ENCODE measurements around the gene CTCF.

Gene CTCF

DNA sequence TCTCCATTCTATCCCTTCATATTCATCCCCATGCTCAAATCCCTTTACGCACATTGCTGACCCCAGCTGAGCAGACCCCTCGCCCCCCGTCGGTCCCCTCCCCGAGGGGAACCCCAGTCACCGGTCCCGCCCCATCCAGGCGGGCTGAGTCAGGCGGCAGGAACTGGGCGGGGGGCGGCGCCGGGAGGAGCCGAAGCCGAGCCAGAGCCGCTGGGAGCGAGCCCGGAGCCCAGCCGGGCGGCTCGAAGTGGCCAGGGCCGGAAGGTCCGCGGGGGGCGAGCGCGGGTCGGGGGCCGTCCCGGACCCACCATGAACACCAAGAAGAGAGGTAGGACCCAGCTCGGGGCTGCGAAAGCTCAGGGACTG, 25.1 kb upstream of the CTCF start:
- DNase-seq, result peak; percentile 28 to 37

DNA sequence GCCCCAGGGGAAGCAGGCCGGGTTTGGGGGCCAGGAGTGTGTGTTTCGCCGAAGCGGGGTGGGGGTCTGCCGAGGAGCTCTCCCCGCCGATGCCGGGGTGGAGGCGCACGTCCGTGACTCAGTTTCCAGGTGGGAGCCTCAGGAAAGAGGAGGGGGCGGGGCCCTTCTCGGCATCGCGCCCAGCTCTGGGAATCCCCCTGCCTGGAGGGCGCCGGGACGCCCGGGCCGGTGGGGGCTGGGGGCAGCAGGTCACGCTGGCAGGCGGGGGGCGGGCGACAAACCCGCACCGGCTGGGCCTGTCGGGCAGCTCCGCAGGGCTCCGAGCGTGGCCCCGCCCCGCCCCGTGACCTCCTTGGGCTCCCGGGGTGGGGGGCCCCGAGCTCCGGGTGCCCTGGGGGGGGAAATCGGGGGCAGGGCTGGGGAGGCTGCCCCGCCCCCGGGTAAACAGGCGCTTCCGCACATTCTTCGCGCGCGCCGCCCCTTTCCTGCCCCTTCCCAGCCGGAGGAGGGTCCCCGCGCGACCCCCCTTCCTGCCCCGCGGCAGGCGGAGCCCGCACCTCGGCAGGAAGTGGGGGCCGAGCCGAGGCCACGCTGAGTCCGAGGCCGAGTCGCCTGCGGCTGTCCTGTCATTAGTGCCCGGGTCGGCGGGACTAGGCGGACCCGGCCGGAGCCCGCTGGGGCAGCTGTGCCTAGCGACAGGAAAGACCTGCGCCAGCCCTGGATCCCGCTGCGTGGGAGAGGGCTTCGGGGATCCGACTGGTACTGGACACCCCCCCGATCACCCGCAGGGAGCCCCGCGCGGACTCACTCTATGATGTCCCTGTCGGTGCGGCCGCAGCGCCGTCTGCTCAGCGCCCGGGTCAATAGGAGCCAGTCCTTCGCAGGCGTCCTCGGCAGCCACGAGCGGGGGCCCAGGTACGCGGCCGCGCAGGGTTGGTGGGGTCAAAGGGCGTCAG, 24.4 kb upstream of the CTCF start:
- peak; percentile 49 for DNase-seq

- DNase-seq, result no peak
Observed at GRCh38 chr16:67538666-67539101, 23.6 kb upstream of the CTCF start.

GRCh38 chr16:67539271-67539670, 23.1 kb upstream of the CTCF start:
- no peak for DNase-seq

GRCh38 chr16:67539691-67540635, 22.4 kb upstream of the CTCF start:
- DNase-seq, result no peak

DNA sequence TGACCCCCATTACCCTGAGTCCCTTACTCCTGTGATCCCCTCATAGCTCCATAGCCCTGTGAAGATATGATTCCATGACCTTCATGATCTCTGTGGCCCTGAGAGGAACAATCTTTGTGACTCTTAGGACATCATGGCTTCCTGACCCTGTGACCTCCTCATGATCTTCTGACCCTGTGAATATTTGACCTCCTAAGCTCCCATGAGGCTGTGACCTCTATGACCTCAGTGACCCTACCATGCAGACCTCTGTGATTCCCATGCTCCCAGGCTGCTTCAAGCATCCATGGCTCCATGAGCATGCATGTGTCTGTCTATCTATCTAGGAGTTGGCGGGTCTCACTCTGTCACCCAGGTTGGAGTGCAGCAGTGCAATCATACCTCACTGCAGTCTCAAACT, 21.6 kb upstream of the CTCF start:
- DNase-seq, result no peak

DNA sequence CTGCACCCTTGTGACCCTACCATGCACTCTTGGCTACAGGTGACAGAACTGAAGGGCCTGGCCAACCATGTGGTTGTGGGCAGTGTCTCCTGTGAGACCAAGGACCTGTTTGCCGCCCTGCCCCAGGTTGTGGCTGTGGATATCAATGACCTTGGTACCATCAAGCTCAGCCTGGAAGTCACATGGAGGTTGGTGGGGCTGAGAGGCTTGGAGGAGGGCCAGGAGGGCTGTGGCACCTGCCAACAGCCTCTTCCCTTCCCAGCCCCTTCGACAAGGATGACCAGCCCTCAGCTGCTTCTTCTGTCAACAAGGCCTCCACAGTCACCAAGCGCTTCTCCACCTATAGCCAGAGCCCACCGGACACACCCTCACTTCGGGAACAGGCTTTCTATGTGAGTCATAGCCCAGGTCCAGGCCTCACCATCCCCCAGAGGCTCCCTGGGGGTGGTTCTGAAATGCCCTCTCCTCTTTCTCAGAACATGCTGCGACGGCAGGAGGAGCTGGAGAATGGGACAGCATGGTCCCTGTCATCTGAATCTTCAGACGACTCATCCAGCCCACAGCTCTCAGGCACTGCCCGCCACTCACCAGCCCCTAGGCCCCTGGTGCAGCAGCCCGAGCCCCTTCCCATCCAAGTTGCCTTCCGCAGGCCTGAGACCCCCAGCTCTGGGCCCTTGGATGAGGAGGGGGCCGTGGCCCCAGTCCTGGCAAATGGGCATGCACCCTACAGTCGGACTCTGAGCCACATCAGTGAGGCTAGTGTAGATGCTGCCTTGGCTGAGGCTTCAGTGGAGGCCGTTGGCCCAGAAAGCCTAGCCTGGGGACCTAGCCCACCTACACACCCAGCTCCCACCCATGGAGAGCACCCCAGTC, 20.7 kb upstream of the CTCF start:
- no peak for DNase-seq

DNA sequence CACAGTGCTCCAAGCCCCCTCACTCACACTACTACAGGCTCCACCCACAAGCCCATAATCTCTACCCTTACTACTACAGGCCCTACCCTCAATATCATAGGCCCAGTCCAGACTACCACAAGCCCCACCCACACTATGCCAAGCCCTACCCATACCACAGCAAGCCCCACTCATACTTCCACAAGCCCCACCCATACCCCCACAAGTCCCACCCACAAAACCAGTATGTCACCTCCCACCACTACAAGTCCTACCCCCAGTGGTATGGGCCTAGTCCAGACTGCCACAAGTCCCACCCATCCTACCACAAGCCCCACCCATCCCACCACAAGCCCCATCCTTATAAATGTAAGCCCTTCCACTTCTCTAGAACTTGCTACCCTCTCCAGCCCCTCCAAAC, 19.9 kb upstream of the CTCF start:
- peak; percentile 61 to 63 for DNase-seq

GRCh38 chr16:67543036-67543435, 19.3 kb upstream of the CTCF start:
- no peak for DNase-seq

- no peak for DNase-seq
Observed at GRCh38 chr16:67543582-67543981, 18.7 kb upstream of the CTCF start.

GRCh38 chr16:67544329-67544841, 17.9 kb upstream of the CTCF start:
- no peak for DNase-seq

GRCh38 chr16:67544844-67545664, 17.3 kb upstream of the CTCF start:
- DNase-seq, result no peak

GRCh38 chr16:67545665-67546024, 16.7 kb upstream of the CTCF start:
- DNase-seq, result no peak

DNA sequence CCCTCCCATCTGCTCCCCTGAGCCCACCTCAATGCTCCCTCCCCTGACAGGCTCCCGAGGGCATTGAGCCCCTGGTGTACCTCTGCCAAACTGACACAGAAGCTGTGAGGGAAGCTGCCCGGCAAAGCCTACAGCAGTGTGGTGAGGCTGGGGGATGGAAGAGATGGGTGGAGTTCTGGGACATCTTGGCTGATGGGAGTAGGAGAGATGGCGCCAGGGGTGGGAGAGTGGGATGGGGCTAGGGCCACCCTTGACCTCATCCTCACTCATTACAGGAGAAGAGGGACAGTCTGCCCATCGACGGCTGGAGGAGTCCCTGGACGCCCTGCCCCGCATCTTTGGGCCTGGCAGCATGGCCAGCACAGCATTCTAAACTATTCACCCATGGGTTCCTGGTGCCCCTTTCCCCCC, 16.2 kb upstream of the CTCF start:
- DNase-seq, result no peak

GRCh38 chr16:67546761-67547422, 15.4 kb upstream of the CTCF start:
- DNase-seq, result peak; percentile 67 to 70

GRCh38 chr16:67547423-67548264, 14.7 kb upstream of the CTCF start:
- no peak for DNase-seq

DNA sequence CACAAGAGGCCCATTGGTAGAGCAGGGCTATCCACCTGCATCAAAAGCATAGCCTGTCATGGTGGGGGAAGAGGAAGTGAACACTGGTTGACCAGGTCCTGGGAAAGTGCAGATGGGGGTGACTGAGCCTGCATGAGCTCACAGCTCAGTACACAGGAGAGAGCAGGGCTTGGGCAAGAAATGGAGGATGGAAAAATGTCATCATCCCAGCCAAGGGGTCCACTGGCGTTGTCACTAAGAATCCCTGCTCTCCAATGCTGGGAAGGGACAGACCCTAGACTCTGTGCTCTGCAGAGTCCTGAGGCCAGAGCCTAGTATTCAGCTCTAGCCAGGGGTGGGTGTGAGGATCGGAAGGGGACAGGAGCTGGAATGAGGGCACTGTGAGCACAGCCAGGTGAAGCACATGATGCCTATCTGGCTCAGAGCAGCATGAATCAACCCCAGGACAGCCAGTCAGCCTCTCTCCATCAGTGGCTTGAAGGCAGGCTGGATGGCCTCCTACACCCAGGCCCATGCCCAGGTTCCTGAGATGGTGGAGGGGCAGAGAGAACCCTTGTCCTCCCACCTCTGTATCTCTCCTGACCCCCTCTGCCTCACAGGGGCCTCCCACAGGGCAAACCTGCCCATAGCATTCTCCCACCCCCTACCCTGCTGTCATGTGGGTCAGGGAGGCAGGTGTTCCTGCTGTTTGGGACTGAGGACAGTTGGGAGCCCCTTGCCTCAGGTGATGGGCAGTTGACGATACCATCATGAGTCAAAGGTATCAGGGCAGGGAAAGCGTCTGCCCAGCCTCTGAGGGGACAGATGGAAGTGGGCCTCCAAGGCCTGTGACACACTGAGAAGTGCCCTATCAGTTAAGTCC, 13.8 kb upstream of the CTCF start:
- DNase-seq, result no peak

DNA sequence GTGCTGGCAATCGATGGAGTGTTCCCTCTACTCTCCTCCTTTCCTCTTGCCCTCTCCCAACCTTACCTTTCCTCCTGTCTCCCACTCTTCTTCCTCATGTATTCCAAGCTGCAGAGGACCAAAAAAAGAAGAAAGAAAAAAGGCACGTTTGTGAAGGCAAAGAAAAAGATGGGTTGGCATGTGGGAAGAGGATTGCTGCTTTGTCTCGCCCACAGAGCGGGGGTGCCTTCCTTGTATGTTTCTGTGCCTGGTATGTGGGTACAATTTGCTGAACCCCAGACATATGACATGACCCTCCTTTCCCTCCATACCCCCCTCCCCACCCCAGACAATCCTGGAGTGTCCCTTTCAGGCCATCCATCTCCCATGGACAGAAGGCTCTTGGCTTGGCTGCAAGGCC, 13.1 kb upstream of the CTCF start:
- DNase-seq, result no peak

GRCh38 chr16:67549936-67550335, 12.4 kb upstream of the CTCF start:
- DNase-seq, result no peak

Data from activated CD4-positive, alpha-beta T cell treated with anti-CD3 and anti-CD28 coated beads, Interleukin-2, amount 50 U/mL, for 4 hours (primary cell).